Neural progenitor cell (in vitro differentiated cells): ENCODE results near the gene EMC6. TPM values are rescaled to one million over a fixed set of nuclear protein-coding genes. Genes with fewer than 3 reads are reported as not detected.
"Not testable (repeated sequence)": the region's sequence is repeated elsewhere in the genome, so short reads cannot be mapped to it uniquely, and the experiment has no call there.

Experiments
- DNase-seq: peaks from one replicate; pipeline ENCODE4 v3.0.0-alpha.2; 2016; ENCODE audit warnings: low spot score
- H2AFZ ChIP-seq: fragments of 200-600 bp; sonication (generic); replicated peaks from 2 replicates; pipeline ENCODE4 v1.6.1; 2016; ENCODE audit warnings: antibody characterized with exemption
- H3F3A ChIP-seq: fragments of 200-600 bp; sonication (generic); 2 replicates; pipeline ENCODE4 v1.6.1; 2016; ENCODE audit warnings: antibody characterized with exemption, low read depth
- H3K27ac ChIP-seq: fragments of 200-600 bp; sonication (generic); 2 replicates; pipeline ENCODE4 v1.5.1; 2016; ENCODE audit warnings: mild to moderate bottlenecking
- H3K27me3 ChIP-seq: fragments of 200-600 bp; sonication (generic); 2 replicates; pipeline ENCODE4 v1.6.1; 2016; ENCODE audit warnings: mild to moderate bottlenecking, moderate library complexity
- H3K36me3 ChIP-seq: fragments of 200-600 bp; sonication (generic); 2 replicates; pipeline ENCODE4 v1.5.1; 2016
- H3K4me1 ChIP-seq: fragments of 200-600 bp; sonication (generic); 2 replicates; pipeline ENCODE4 v1.6.1; 2016; ENCODE audit warnings: mixed run types
- H3K4me2 ChIP-seq: fragments of 200-600 bp; sonication (generic); 2 replicates; pipeline ENCODE4 v1.6.1; 2016
- H3K4me3 ChIP-seq: fragments of 200-600 bp; sonication (generic); 2 replicates; pipeline ENCODE4 v1.5.1; 2016
- H3K79me2 ChIP-seq: fragments of 200-600 bp; sonication (generic); 2 replicates; pipeline ENCODE4 v1.6.1; 2016; ENCODE audit warnings: low read depth
- H3K9ac ChIP-seq: fragments of 200-600 bp; sonication (generic); 2 replicates; pipeline ENCODE4 v1.6.1; 2016
- H3K9me3 ChIP-seq: fragments of 200-600 bp; sonication (generic); 2 replicates; pipeline ENCODE4 v1.5.1; 2016; ENCODE audit warnings: low read depth
- H4K20me1 ChIP-seq: fragments of 200-600 bp; sonication (generic); 2 replicates; pipeline ENCODE4 v1.6.1; 2016; ENCODE audit warnings: low read depth
- H3K27ac Mint-ChIP-seq: 3 replicates; pipeline ENCODE4 v1.8.0; 2021; ENCODE audit warnings: mixed read lengths
- H3K27me3 Mint-ChIP-seq: 2 replicates; pipeline ENCODE4 v1.8.0; 2022; ENCODE audit warnings: low read depth, mild to moderate bottlenecking, inconsistent platforms, moderate library complexity, mixed read lengths; ENCODE audit not compliant: insufficient read depth
- H3K36me3 Mint-ChIP-seq: 3 replicates; pipeline ENCODE4 v1.8.0; 2021; ENCODE audit warnings: mixed read lengths
- H3K4me1 Mint-ChIP-seq: 3 replicates; pipeline ENCODE4 v1.8.0; 2021; ENCODE audit warnings: mixed read lengths
- H3K4me3 Mint-ChIP-seq: 3 replicates; pipeline ENCODE4 v1.8.0; 2021; ENCODE audit warnings: mild to moderate bottlenecking, moderate library complexity, mixed read lengths
- H3K9me3 Mint-ChIP-seq: 3 replicates; pipeline ENCODE4 v1.8.0; 2020; ENCODE audit warnings: mixed read lengths
- CTCF ChIP-seq: fragments of 200-600 bp; sonication (generic); IDR thresholded peaks from 2 replicates; pipeline ENCODE4 v1.5.1; 2017; ENCODE audit warnings: antibody characterized with exemption, mild to moderate bottlenecking
- EZH2 ChIP-seq: fragments of 200-600 bp; sonication (generic); IDR thresholded peaks from 2 replicates; pipeline ENCODE4 v1.6.1; 2017; ENCODE audit warnings: antibody characterized with exemption, mild to moderate bottlenecking, moderate library complexity
- EZH2phosphoT487 ChIP-seq: fragments of 200-600 bp; sonication (generic); IDR thresholded peaks from 2 replicates; pipeline ENCODE4 v1.6.1; 2017; ENCODE audit warnings: antibody characterized with exemption
- total RNA-seq: library from RNA; depleted of rRNA; stranded (reverse); fragments of >200 nt; gene quantifications from 2 replicates; pipeline ENCODE4 v1.2.3, GENCODE V29; 2015; ENCODE audit warnings: low replicate concordance

EMC6 gene
- total RNA-seq, 1 donor from 2014 or later = 20.0 TPM

DNA sequence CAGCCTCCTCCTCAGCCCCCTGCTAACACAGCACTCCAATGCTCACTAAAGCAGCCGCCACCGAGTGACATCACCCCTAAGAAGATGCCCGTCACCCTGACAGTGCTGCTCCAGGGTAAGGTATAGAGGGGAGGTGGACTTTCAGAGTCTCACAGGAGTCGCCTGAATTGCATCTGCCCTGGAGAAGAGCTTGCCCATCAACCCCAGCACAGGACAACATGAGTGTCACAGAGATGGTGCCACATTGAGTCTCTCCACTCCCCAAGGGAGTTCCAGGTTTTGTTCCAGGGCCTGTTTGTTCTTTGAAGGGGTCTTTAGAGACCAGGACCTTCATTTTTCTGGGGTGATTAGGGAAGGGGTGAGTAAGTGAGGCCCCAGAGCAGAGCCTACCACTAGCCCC lies 29.5 kb downstream of the EMC6 start:
- no peaks in the 10 kb centered on the region for H3F3A ChIP-seq
- H3K27ac ChIP-seq = no peak overlapping the region
- H3K9me3 ChIP-seq = no peaks in the 10 kb centered on the region
- H3K36me3 ChIP-seq = no peaks in the 10 kb centered on the region
- H4K20me1 ChIP-seq = peaks cover 12% of the 10 kb centered on the region
- no peak overlapping the region for H3K27ac Mint-ChIP-seq
- H3K79me2 ChIP-seq = no peaks in the 10 kb centered on the region
- no peak for DNase-seq
- H3K9me3 Mint-ChIP-seq = peaks cover 8% of the 10 kb centered on the region
- H3K4me1 ChIP-seq = peaks cover 11% of the 10 kb centered on the region
- TF ChIP-seq CTCF = no peak
- TF ChIP-seq EZH2 = no peak
- TF ChIP-seq EZH2phosphoT487 = no peak
- peaks cover 52% of the 10 kb centered on the region for H3K27me3 ChIP-seq
- H3K4me2 ChIP-seq = no peak overlapping the region
- H3K4me1 Mint-ChIP-seq = peaks cover 4% of the 10 kb centered on the region
- no peak overlapping the region for H3K4me3 Mint-ChIP-seq
- no peak overlapping the region for H2AFZ ChIP-seq
- no peak overlapping the region for H3K4me3 ChIP-seq
- peaks cover 5% of the 10 kb centered on the region for H3K36me3 Mint-ChIP-seq
- peaks cover 28% of the 10 kb centered on the region for H3K27me3 Mint-ChIP-seq
- H3K9ac ChIP-seq = no peak overlapping the region

GRCh38 chr17:3699951-3700350 lies 31.3 kb downstream of the EMC6 start:
- peaks cover 23% of the 10 kb centered on the region for H3K27me3 Mint-ChIP-seq
- Histone ChIP-seq H4K20me1 (peaks cover 6% of the 10 kb centered on the region), H3K4me2 (no peak overlapping the region), H3K4me3 (no peak overlapping the region), H3K27ac (no peak overlapping the region), H3K4me1 (peaks cover 6% of the 10 kb centered on the region), H3K27me3 (peaks cover 38% of the 10 kb centered on the region), H2AFZ (no peak overlapping the region), H3K36me3 (no peaks in the 10 kb centered on the region), H3K79me2 (no peaks in the 10 kb centered on the region), H3K9me3 (no peaks in the 10 kb centered on the region), H3K9ac (no peak overlapping the region), H3F3A (no peaks in the 10 kb centered on the region)
- TF ChIP-seq EZH2phosphoT487 = no peak
- TF ChIP-seq EZH2 = no peak
- TF ChIP-seq CTCF = no peak
- H3K27ac Mint-ChIP-seq = no peak overlapping the region
- no peaks in the 10 kb centered on the region for H3K4me1 Mint-ChIP-seq
- H3K36me3 Mint-ChIP-seq = peaks cover 5% of the 10 kb centered on the region
- DNase-seq = no peak
- peaks cover 8% of the 10 kb centered on the region for H3K9me3 Mint-ChIP-seq
- no peak overlapping the region for H3K4me3 Mint-ChIP-seq

- H3K4me3 Mint-ChIP-seq, H3K4me1 Mint-ChIP-seq, H2AFZ ChIP-seq, H3K27ac Mint-ChIP-seq, H3K36me3 ChIP-seq, H3K4me2 ChIP-seq, DNase-seq, H3K27ac ChIP-seq, H3K9me3 Mint-ChIP-seq, H3K27me3 Mint-ChIP-seq, H3K4me3 ChIP-seq, H3K79me2 ChIP-seq, H3K36me3 Mint-ChIP-seq, H4K20me1 ChIP-seq, H3K9ac ChIP-seq, H3K4me1 ChIP-seq, H3F3A ChIP-seq, H3K9me3 ChIP-seq: not testable (repeated sequence)
- peaks cover 17% of the 10 kb centered on the region for H3K27me3 ChIP-seq
Observed at GRCh38 chr17:3702041-3702539, 33.5 kb downstream of the EMC6 start.

DNA sequence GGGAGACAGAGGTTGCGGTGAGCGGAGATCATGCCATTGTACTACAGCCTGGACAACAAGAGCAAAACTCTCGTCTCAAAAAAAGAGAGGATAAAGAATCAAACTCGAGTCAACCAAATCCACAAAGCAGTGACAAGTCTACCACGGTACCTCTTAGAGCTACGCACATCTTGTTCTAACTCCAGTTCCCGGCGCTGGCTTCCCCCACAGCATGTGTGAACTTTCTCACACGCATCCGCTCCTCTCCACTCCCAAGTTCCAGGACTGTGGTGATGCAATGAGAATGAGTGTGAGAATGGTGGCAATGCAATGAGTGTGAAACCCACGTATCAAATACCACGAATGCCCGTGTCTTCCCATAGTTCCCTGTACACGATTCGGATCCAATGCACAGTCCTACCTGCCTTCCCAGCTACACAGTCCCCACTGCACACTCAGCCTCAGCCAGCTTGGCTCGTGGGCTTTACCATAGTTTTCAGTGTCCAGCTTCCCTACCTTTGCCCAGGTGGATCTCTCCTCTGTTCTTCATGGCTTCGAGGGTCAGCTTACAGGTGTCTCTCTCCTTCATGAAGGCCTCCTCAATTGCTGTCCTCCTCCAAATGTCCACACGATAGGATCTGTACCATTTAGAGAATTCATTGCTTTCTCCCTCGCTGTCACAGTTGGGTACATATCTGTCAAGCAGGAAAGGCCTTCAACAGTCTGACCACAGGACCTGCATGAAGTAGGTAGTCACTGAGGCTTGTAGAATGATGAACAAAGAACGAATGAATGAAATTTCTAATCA lies 36.5 kb downstream of the EMC6 start:
- H3K27ac ChIP-seq = no peak overlapping the region
- no peak for DNase-seq
- peaks cover 3% of the 10 kb centered on the region for H3K4me1 ChIP-seq
- no peaks in the 10 kb centered on the region for H3K27me3 ChIP-seq
- Mint-ChIP-seq H3K4me1 (peaks cover 5% of the 10 kb centered on the region), H3K9me3 (peaks cover 2% of the 10 kb centered on the region), H3K27me3 (no peaks in the 10 kb centered on the region), H3K4me3 (no peak overlapping the region), H3K27ac (no peak overlapping the region), H3K36me3 (peaks cover 5% of the 10 kb centered on the region)
- no peak for TF ChIP-seq EZH2
- no peak for TF ChIP-seq CTCF
- TF ChIP-seq EZH2phosphoT487 = no peak
- no peak overlapping the region for H2AFZ ChIP-seq
- H3K79me2 ChIP-seq = no peaks in the 10 kb centered on the region
- H3K4me3 ChIP-seq = no peak overlapping the region
- H3K4me2 ChIP-seq = no peak overlapping the region
- H3K9ac ChIP-seq = no peak overlapping the region
- no peaks in the 10 kb centered on the region for H3F3A ChIP-seq
- no peaks in the 10 kb centered on the region for H3K9me3 ChIP-seq
- no peaks in the 10 kb centered on the region for H4K20me1 ChIP-seq
- no peaks in the 10 kb centered on the region for H3K36me3 ChIP-seq

GRCh38 chr17:3705718-3705984 lies 37.0 kb downstream of the EMC6 start:
- H3K4me3 Mint-ChIP-seq, H3K9me3 Mint-ChIP-seq, H3F3A ChIP-seq, H3K4me1 ChIP-seq, H4K20me1 ChIP-seq, H3K36me3 ChIP-seq, H3K27ac ChIP-seq, H3K9me3 ChIP-seq, H3K4me1 Mint-ChIP-seq, H3K27ac Mint-ChIP-seq, H3K36me3 Mint-ChIP-seq, H2AFZ ChIP-seq, H3K4me2 ChIP-seq, H3K27me3 ChIP-seq, H3K79me2 ChIP-seq, H3K9ac ChIP-seq, H3K4me3 ChIP-seq, H3K27me3 Mint-ChIP-seq, DNase-seq: not testable (repeated sequence)
